HEK293 (cell line): Measurements from ENCODE around the gene GFM1.

Experiments used
- CTCF ChIA-PET: fragments of 350-600 bp; formaldehyde crosslinking; extraction: SDS; loops from one replicate; lab custom pipeline; 2021; ENCODE audit warnings: antibody characterized with exemption; lab: Yijun Ruan, JAX
- POLR2A ChIA-PET: fragments of 300-600 bp; formaldehyde crosslinking; extraction: SDS; loops from one replicate; lab custom pipeline; 2020; ENCODE audit warnings: antibody characterized with exemption, inconsistent platforms; lab: Yijun Ruan, JAX
- H3K27ac ChIP-seq: fragments of 200-500 bp; sonication (Bioruptor generic); 2 replicates; pipeline ENCODE4 v1.5.1; 2014; ENCODE audit warnings: low read depth, low read length, control low read depth, inconsistent platforms; ENCODE audit errors: extremely low read depth
- H3K36me3 ChIP-seq, 2 experiments: fragments of 200-500 bp in 1 of 2; sonication (Bioruptor generic) in 1 of 2; 1 replicate in 1 of 2; 2 replicates in 1 of 2; pipeline ENCODE4 v1.5.1; 2014 to 2017; ENCODE audit warnings: inconsistent platforms in 2 of 2, low read length in 2 of 2; ENCODE audit not compliant: control insufficient read depth in 2 of 2, insufficient read depth in 1 of 2
- H3K4me1 ChIP-seq: fragments of 200-500 bp; sonication (Bioruptor generic); 2 replicates; pipeline ENCODE4 v1.5.1; 2014; ENCODE audit warnings: mild to moderate bottlenecking, low read length, inconsistent platforms; ENCODE audit not compliant: control insufficient read depth, insufficient read depth
- H3K4me3 ChIP-seq: 2 replicates; pipeline ENCODE4 v1.5.1; 2011; ENCODE audit warnings: low read depth, mild to moderate bottlenecking, control low read depth, low read length, moderate library complexity
- H3K9me3 ChIP-seq: fragments of 200-500 bp; sonication (Bioruptor generic); 2 replicates; pipeline ENCODE4 v1.5.1; 2014; ENCODE audit warnings: low read depth, low read length, inconsistent platforms; ENCODE audit not compliant: control insufficient read depth, insufficient read depth
- GLI2 ChIP-seq: fragments of 450-650 bp; formaldehyde crosslinking; IDR thresholded peaks from 2 replicates; pipeline ENCODE4; 2017; ENCODE audit warnings: missing biosample characterization, missing genetic modification characterization, low read depth, borderline replicate concordance
- KLF16 ChIP-seq: fragments of 450-650 bp; formaldehyde crosslinking; IDR thresholded peaks from 2 replicates; pipeline ENCODE4 v1.5.1; 2017; ENCODE audit warnings: missing biosample characterization, missing genetic modification characterization
- MZF1 ChIP-seq: fragments of 450-650 bp; formaldehyde crosslinking; IDR thresholded peaks from 2 replicates; pipeline ENCODE4 v1.5.1; 2017; ENCODE audit warnings: missing biosample characterization, missing genetic modification characterization, borderline replicate concordance
- REPIN1 ChIP-seq: fragments of 450-650 bp; formaldehyde crosslinking; IDR thresholded peaks from 2 replicates; pipeline ENCODE4 v1.5.1; 2017; ENCODE audit warnings: missing biosample characterization, missing genetic modification characterization, low read depth
- ZEB2 ChIP-seq: fragments of 450-650 bp; formaldehyde crosslinking; IDR thresholded peaks from 2 replicates; pipeline ENCODE4 v1.5.1; 2016; ENCODE audit warnings: missing biosample characterization, missing genetic modification characterization
- ZFP41 ChIP-seq: fragments of 450-650 bp; formaldehyde crosslinking; IDR thresholded peaks from 2 replicates; pipeline ENCODE4 v1.5.1; 2016; ENCODE audit warnings: missing biosample characterization, missing genetic modification characterization, borderline replicate concordance
- ZIC2 ChIP-seq: fragments of 450-650 bp; formaldehyde crosslinking; IDR thresholded peaks from 2 replicates; pipeline ENCODE4 v1.5.1; 2016; ENCODE audit warnings: missing biosample characterization, missing genetic modification characterization
- ZNF138 ChIP-seq: fragments of 450-650 bp; formaldehyde crosslinking; IDR thresholded peaks from 2 replicates; pipeline ENCODE4 v1.5.1; 2016; ENCODE audit warnings: missing biosample characterization, missing genetic modification characterization, borderline replicate concordance
- ZNF292 ChIP-seq: fragments of 450-650 bp; formaldehyde crosslinking; IDR thresholded peaks from 2 replicates; pipeline ENCODE4 v1.5.1; 2016; ENCODE audit warnings: low read depth, missing biosample characterization, missing genetic modification characterization, borderline replicate concordance
- ZNF362 ChIP-seq: fragments of 450-650 bp; formaldehyde crosslinking; IDR thresholded peaks from 2 replicates; pipeline ENCODE4 v1.5.1; 2016; ENCODE audit warnings: missing biosample characterization, missing genetic modification characterization
- ZNF366 ChIP-seq: fragments of 450-650 bp; formaldehyde crosslinking; conservative IDR thresholded peaks from 2 replicates; pipeline ENCODE4 v1.5.1; 2016; ENCODE audit warnings: missing biosample characterization, missing genetic modification characterization
- ZNF555 ChIP-seq: fragments of 450-650 bp; formaldehyde crosslinking; conservative IDR thresholded peaks from 2 replicates; pipeline ENCODE4 v1.5.1; 2017; ENCODE audit warnings: missing biosample characterization, mild to moderate bottlenecking, missing genetic modification characterization, inconsistent platforms
- ZNF629 ChIP-seq: fragments of 450-650 bp; formaldehyde crosslinking; IDR thresholded peaks from 2 replicates; pipeline ENCODE4 v1.5.1; 2017; ENCODE audit warnings: missing biosample characterization, missing genetic modification characterization
- ZNF660 ChIP-seq: fragments of 450-650 bp; IDR thresholded peaks from 2 replicates; pipeline ENCODE4 v1.5.1; 2018; ENCODE audit warnings: missing biosample characterization, mild to moderate bottlenecking, missing genetic modification characterization
- ZNF670 ChIP-seq: fragments of 450-650 bp; formaldehyde crosslinking; IDR thresholded peaks from 2 replicates; pipeline ENCODE4 v1.5.1; 2016; ENCODE audit warnings: missing biosample characterization, missing genetic modification characterization, low read depth
- ZNF707 ChIP-seq: fragments of 450-650 bp; formaldehyde crosslinking; IDR thresholded peaks from 2 replicates; pipeline ENCODE4 v1.5.1; 2016; ENCODE audit warnings: missing biosample characterization, missing genetic modification characterization
- ZNF777 ChIP-seq: fragments of 450-650 bp; formaldehyde crosslinking; IDR thresholded peaks from 2 replicates; pipeline ENCODE4 v1.5.1; 2017; ENCODE audit warnings: missing biosample characterization, missing genetic modification characterization, borderline replicate concordance
- ZNF843 ChIP-seq: fragments of 450-650 bp; formaldehyde crosslinking; IDR thresholded peaks from 2 replicates; pipeline ENCODE4 v1.5.1; 2016; ENCODE audit warnings: missing biosample characterization, missing genetic modification characterization
- TF ChIP-seq, protein P1 (sequence below): fragments of 450-650 bp; formaldehyde crosslinking; optimal IDR thresholded peaks from 2 replicates; pipeline ENCODE3; 2016; ENCODE audit warnings: missing biosample characterization, mild to moderate bottlenecking, missing genetic modification characterization
- TF ChIP-seq, protein P2 (sequence below): fragments of 450-650 bp; formaldehyde crosslinking; IDR thresholded peaks from 2 replicates; pipeline ENCODE4 v1.5.1; 2016; ENCODE audit warnings: missing biosample characterization, missing genetic modification characterization
- TF ChIP-seq, protein P3 (sequence below): fragments of 450-650 bp; formaldehyde crosslinking; IDR thresholded peaks from 2 replicates; pipeline ENCODE4 v1.5.1; 2016; ENCODE audit warnings: missing biosample characterization, missing genetic modification characterization
- TF ChIP-seq, protein P4 (sequence below): fragments of 450-650 bp; formaldehyde crosslinking; IDR thresholded peaks from 2 replicates; pipeline ENCODE4 v1.5.1; 2017; ENCODE audit warnings: missing biosample characterization, missing genetic modification characterization

The GFM1 gene

GRCh38 chr3:158711886-158712285, 67.6 kb downstream of the GFM1 start (continued):
- TF ChIP-seq, protein P1, sequence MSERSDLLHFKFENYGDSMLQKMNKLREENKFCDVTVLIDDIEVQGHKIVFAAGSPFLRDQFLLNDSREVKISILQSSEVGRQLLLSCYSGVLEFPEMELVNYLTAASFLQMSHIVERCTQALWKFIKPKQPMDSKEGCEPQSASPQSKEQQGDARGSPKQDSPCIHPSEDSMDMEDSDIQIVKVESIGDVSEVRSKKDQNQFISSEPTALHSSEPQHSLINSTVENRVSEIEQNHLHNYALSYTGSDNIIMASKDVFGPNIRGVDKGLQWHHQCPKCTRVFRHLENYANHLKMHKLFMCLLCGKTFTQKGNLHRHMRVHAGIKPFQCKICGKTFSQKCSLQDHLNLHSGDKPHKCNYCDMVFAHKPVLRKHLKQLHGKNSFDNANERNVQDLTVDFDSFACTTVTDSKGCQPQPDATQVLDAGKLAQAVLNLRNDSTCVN (tag by site-specific recombination): no peak
- no peak for TF ChIP-seq ZNF366

DNA sequence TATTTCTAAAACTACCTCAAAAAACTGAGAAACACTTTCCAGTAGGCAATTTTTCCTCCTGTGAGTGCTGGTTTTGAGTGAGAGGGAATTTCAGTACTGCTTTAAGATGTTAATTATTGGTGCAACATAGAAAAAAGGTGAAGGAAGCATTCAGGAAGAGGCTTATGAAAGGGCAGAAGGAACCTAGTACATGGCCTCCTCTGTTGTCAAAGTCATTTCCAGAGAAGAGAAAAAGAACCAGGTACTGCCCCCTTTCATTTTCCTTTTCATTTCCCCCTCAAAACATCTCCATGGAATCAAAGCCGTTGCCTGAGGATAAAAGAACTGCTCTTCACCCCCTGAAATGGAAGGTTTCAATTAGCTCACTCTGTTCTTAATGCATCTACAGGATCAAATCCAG, 68.1 kb downstream of the GFM1 start:
- H3K4me1 ChIP-seq: no peaks in the 10 kb centered on the region
- CTCF ChIA-PET: interaction anchor here (0.6 kb wide), 1 partner anchor 44 kb away, joined by 4 read pairs; no protein-coding TSS in a partner anchor
- no peak for TF ChIP-seq ZNF843 (tag by site-specific recombination)
- no peak for TF ChIP-seq ZNF138 (tag by site-specific recombination)
- no peak for TF ChIP-seq ZNF707 (tag by site-specific recombination)
- TF ChIP-seq ZNF670: no peak
- no peak for TF ChIP-seq ZNF362 (tag by site-specific recombination)
- H3K27ac ChIP-seq: no peak overlapping the region
- POLR2A ChIA-PET: no interaction called here
- H3K9me3 ChIP-seq: no peaks in the 10 kb centered on the region
- H3K4me3 ChIP-seq: no peak overlapping the region
- peaks cover 0 to 20% of the 10 kb centered on the region in 2 experiments; a peak in 2 of 3 replicates for H3K36me3 ChIP-seq

DNA sequence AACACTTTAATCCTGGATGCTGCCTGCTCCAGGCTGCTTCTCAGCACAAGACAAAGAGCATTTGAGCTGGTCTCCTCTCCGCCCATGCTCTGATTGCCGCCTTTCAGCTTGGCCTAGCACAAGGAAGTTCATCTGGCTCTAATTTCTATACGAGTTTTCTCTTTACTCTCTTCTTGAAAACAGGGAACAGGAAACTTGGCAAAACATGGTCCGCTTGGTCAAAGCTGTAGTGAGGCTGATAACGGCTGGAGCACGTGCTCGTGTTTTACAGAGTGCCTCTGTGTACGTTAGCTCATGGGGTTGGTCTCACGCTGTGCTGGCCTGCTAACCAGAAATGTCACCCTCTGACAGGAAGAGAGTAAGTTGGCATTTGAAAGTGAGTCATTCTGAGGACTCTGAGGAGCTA, 68.8 kb downstream of the GFM1 start:
- Histone ChIP-seq H3K4me3 (no peak overlapping the region), H3K4me1 (no peaks in the 10 kb centered on the region; the same call in 1 of the 2 replicates), H3K9me3 (no peaks in the 10 kb centered on the region), H3K27ac (no peak overlapping the region), H3K36me3 (peaks cover 0 to 14% of the 10 kb centered on the region in 2 experiments; a peak in 2 of 3 replicates)
- TF ChIP-seq ZEB2 (tag by site-specific recombination) (peak; percentile 32; the same call in 1 of the 2 replicates), ZIC2 (peak; percentile 61), ZNF660 (tag by site-specific recombination) (0 out of 2 replicates have a peak, but pooled peaks have one; percentile 32), REPIN1 (tag by site-specific recombination) (no peak), ZFP41 (tag by site-specific recombination) (no peak), ZNF629 (tag by site-specific recombination) (peak; percentile 42; the same call in 1 of the 2 replicates)
- CTCF ChIA-PET: interaction anchor here (0.5 kb wide), 1 partner anchor 790 kb away, joined by 4 read pairs; no protein-coding TSS in a partner anchor
- POLR2A ChIA-PET: no interaction called here

DNA sequence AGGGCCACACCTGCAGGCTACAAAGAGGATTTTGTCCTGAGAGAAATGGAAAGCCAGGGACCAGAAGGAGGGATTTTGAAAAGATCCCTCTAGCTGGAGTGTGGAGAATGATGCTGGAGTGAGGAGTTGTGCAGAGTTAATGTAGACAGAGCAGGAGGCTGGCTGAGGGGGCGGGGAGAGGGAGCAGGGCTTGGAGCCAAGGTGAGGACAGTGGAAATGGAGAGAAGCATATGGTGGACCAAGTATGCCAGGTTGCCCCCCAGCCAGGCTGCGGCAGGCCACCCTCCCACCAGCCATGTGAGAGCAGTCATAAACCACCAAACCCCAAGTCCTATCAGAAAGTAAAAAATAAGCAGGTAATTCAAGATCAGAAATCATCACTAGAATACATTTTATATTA, 73.2 kb downstream of the GFM1 start:
- POLR2A ChIA-PET: interaction anchor here (0.6 kb wide), 1 partner anchor 16 kb away, joined by 3 read pairs; no protein-coding TSS in a partner anchor
- CTCF ChIA-PET: interaction anchor here (1.7 kb wide), 1 partner anchor 10 kb away, joined by 5 read pairs; no protein-coding TSS in a partner anchor
- no peak overlapping the region for H3K27ac ChIP-seq

More for the DNA sequence above, 73.2 kb downstream of the GFM1 start:
- Histone ChIP-seq H3K36me3 (no peaks in the 10 kb centered on the region), H3K4me1 (no peaks in the 10 kb centered on the region; the same call in 1 of the 2 replicates), H3K4me3 (no peak overlapping the region), H3K9me3 (no peaks in the 10 kb centered on the region)
- TF ChIP-seq ZNF777 (no peak), KLF16 (tag by site-specific recombination) (no peak), GLI2 (tag by site-specific recombination) (no peak), REPIN1 (tag by site-specific recombination) (no peak), ZNF555 (no peak), ZNF292 (tag by site-specific recombination) (no peak), MZF1 (tag by site-specific recombination) (no peak), ZNF843 (tag by site-specific recombination) (no peak)
- TF ChIP-seq, protein P2, sequence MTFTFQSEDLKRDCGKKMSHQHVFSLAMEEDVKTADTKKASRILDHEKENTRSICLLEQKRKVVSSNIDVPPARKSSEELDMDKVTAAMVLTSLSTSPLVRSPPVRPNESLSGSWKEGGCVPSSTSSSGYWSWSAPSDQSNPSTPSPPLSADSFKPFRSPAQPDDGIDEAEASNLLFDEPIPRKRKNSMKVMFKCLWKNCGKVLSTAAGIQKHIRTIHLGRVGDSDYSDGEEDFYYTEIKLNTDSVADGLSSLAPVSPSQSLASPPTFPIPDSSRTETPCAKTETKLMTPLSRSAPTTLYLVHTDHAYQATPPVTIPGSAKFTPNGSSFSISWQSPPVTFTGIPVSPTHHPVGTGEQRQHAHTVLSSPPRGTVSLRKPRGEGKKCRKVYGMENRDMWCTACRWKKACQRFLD (tag by site-specific recombination): no peak
- TF ChIP-seq, protein P3, sequence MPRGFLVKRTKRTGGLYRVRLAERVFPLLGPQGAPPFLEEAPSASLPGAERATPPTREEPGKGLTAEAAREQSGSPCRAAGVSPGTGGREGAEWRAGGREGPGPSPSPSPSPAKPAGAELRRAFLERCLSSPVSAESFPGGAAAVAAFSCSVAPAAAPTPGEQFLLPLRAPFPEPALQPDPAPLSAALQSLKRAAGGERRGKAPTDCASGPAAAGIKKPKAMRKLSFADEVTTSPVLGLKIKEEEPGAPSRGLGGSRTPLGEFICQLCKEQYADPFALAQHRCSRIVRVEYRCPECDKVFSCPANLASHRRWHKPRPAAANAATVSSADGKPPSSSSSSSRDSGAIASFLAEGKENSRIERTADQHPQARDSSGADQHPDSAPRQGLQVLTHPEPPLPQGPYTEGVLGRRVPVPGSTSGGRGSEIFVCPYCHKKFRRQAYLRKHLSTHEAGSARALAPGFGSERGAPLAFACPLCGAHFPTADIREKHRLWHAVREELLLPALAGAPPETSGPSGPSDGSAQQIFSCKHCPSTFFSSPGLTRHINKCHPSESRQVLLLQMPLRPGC (tag by site-specific recombination): no peak
- TF ChIP-seq, protein P4, sequence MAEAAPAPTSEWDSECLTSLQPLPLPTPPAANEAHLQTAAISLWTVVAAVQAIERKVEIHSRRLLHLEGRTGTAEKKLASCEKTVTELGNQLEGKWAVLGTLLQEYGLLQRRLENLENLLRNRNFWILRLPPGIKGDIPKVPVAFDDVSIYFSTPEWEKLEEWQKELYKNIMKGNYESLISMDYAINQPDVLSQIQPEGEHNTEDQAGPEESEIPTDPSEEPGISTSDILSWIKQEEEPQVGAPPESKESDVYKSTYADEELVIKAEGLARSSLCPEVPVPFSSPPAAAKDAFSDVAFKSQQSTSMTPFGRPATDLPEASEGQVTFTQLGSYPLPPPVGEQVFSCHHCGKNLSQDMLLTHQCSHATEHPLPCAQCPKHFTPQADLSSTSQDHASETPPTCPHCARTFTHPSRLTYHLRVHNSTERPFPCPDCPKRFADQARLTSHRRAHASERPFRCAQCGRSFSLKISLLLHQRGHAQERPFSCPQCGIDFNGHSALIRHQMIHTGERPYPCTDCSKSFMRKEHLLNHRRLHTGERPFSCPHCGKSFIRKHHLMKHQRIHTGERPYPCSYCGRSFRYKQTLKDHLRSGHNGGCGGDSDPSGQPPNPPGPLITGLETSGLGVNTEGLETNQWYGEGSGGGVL (tag by site-specific recombination): no peak
